DOHH2 (cell line): ENCODE results near the gene PGS1.
A peak's percentile ranks its signal among the peaks of the same experiment; 100 is the strongest.

Source experiments
- H3F3A ChIP-seq: fragments of 200-600 bp; sonication (generic), shearing (Covaris generic); 2 replicates; pipeline ENCODE4 v1.6.0; 2016; ENCODE audit warnings: antibody characterized with exemption, mild to moderate bottlenecking; ENCODE audit not compliant: control insufficient read depth, insufficient read depth
- H3K27ac ChIP-seq: fragments of 200-600 bp; sonication (generic); 2 replicates; pipeline ENCODE4 v1.5.1; 2014; ENCODE audit warnings: low read depth, mild to moderate bottlenecking, low read length, moderate library complexity
- H3K27me3 ChIP-seq: fragments of 200-600 bp; sonication (generic); 2 replicates; pipeline ENCODE4 v1.6.1; 2014; ENCODE audit warnings: mild to moderate bottlenecking, low read length, mixed read lengths; ENCODE audit not compliant: control insufficient read depth
- H3K36me3 ChIP-seq: fragments of 200-600 bp; sonication (generic); 2 replicates; pipeline ENCODE4 v1.6.1; 2014; ENCODE audit warnings: mild to moderate bottlenecking, low read length, moderate library complexity, mixed read lengths; ENCODE audit not compliant: control insufficient read depth
- H3K4me1 ChIP-seq: fragments of 200-600 bp; sonication (generic); 2 replicates; pipeline ENCODE4 v1.6.1; 2014; ENCODE audit warnings: mild to moderate bottlenecking, low read length, mixed read lengths; ENCODE audit not compliant: control insufficient read depth
- H3K4me2 ChIP-seq: fragments of 200-600 bp; sonication (generic); 2 replicates; pipeline ENCODE4 v1.6.0; 2014; ENCODE audit warnings: mild to moderate bottlenecking, low read length, moderate library complexity
- H3K4me3 ChIP-seq: fragments of 200-600 bp; sonication (generic); 2 replicates; pipeline ENCODE4 v1.5.1; 2014; ENCODE audit warnings: mild to moderate bottlenecking, low read length, mixed read lengths
- H3K79me2 ChIP-seq: fragments of 200-600 bp; sonication (generic); 2 replicates; pipeline ENCODE4 v1.6.1; 2014; ENCODE audit warnings: mild to moderate bottlenecking, low read length, mixed read lengths; ENCODE audit not compliant: control insufficient read depth
- H3K9me2 ChIP-seq: fragments of 200-600 bp; sonication (generic); replicated peaks from 2 replicates; pipeline ENCODE4 v1.6.1; 2014; ENCODE audit warnings: mild to moderate bottlenecking, low read length, mixed read lengths; ENCODE audit not compliant: control insufficient read depth
- H3K9me3 ChIP-seq: fragments of 200-600 bp; sonication (generic); 2 replicates; pipeline ENCODE4 v1.6.1; 2014; ENCODE audit warnings: antibody characterized with exemption, low read length, mixed read lengths; ENCODE audit not compliant: control insufficient read depth, insufficient read depth
- H4K20me1 ChIP-seq: fragments of 200-600 bp; sonication (generic); 2 replicates; pipeline ENCODE4 v1.6.0; 2014; ENCODE audit warnings: low read depth, mild to moderate bottlenecking, antibody characterized with exemption, low read length, moderate library complexity; ENCODE audit not compliant: control insufficient read depth, insufficient read depth
- EZH2phosphoT487 ChIP-seq: fragments of 200-600 bp; sonication (generic); IDR thresholded peaks from 2 replicates; pipeline ENCODE4 v1.6.1; 2017; ENCODE audit warnings: borderline replicate concordance, mild to moderate bottlenecking, antibody characterized with exemption, low read length, moderate library complexity, mixed read lengths
- TF ChIP-seq, protein P1 (sequence below): fragments of 200-600 bp; sonication (generic); IDR thresholded peaks from one replicate; pipeline ENCODE4 v1.5.1; 2014; ENCODE audit warnings: antibody characterized with exemption, mild to moderate bottlenecking, low read depth, low read length; ENCODE audit not compliant: poor library complexity, severe bottlenecking

PGS1 gene

DNA sequence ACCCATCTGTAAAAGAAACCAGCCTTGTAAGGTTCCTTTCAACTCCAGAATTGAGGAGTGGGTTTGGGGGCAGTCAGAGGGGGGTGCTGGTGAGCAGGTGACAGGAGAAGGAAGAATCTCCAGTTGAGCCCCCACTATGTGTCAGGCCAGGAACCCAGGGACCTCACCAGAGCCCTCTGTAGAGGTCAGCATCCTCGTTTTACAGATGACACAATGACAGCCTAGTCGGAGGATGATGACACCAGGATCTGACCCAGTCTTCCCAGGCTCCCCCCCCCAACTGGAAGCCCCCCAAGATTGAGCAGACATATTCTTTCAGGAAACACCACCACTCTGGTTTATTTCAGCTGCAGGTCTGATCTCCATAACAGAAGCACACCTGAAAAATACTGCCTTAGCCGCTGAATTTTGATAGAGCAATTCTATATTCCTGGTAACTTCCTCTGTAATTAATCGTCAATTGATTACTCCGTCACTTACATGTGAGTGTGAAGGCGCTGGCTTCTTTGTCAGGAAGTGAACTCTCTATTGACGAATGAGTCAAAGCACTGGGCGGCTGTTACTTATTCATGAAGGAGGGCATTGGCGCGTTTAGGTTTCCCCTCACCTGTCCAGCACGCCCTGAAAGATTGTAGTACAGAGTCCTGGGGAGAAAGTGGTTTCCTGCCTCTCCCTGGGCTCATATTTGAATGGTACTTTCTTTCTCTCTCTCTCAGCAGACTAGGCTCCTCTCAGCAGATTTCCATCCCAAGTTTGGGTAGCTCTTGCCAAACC is 39.8 kb upstream of the PGS1 start:
- H3K27ac ChIP-seq, result peak overlapping the region; percentile 88
- peaks cover 28% of the 10 kb centered on the region for H3K27me3 ChIP-seq
- peaks cover 21% of the 10 kb centered on the region for H3F3A ChIP-seq
- H3K9me3 ChIP-seq, result no peaks in the 10 kb centered on the region
- no peaks in the 10 kb centered on the region for H3K9me2 ChIP-seq
- no peaks in the 10 kb centered on the region for H3K79me2 ChIP-seq
- peak overlapping the region; percentile 71 for H3K4me3 ChIP-seq
- no peak for TF ChIP-seq EZH2phosphoT487
- TF ChIP-seq, protein P1, sequence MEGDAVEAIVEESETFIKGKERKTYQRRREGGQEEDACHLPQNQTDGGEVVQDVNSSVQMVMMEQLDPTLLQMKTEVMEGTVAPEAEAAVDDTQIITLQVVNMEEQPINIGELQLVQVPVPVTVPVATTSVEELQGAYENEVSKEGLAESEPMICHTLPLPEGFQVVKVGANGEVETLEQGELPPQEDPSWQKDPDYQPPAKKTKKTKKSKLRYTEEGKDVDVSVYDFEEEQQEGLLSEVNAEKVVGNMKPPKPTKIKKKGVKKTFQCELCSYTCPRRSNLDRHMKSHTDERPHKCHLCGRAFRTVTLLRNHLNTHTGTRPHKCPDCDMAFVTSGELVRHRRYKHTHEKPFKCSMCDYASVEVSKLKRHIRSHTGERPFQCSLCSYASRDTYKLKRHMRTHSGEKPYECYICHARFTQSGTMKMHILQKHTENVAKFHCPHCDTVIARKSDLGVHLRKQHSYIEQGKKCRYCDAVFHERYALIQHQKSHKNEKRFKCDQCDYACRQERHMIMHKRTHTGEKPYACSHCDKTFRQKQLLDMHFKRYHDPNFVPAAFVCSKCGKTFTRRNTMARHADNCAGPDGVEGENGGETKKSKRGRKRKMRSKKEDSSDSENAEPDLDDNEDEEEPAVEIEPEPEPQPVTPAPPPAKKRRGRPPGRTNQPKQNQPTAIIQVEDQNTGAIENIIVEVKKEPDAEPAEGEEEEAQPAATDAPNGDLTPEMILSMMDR, result peak; percentile 28
- no peaks in the 10 kb centered on the region for H4K20me1 ChIP-seq
- no peaks in the 10 kb centered on the region for H3K36me3 ChIP-seq
- H3K4me1 ChIP-seq, result peaks cover 80% of the 10 kb centered on the region
- peak overlapping the region; percentile 83 for H3K4me2 ChIP-seq

- no peak for TF ChIP-seq EZH2phosphoT487
- TF ChIP-seq, protein P1, result no peak
- H3K36me3 ChIP-seq, result no peaks in the 10 kb centered on the region
- H3K27ac ChIP-seq, result no peak overlapping the region
Observed at GRCh38 chr17:78340183-78340955, 38.1 kb upstream of the PGS1 start.

GRCh38 chr17:78341559-78342448 is 36.6 kb upstream of the PGS1 start:
- Histone ChIP-seq H3F3A (peaks cover 21% of the 10 kb centered on the region), H3K9me3 (no peaks in the 10 kb centered on the region), H3K4me1 (peaks cover 69% of the 10 kb centered on the region), H4K20me1 (no peaks in the 10 kb centered on the region), H3K9me2 (no peaks in the 10 kb centered on the region), H3K27me3 (peaks cover 52% of the 10 kb centered on the region), H3K4me3 (peak overlapping the region; percentile 31; the same call in 1 of the 2 replicates), H3K36me3 (no peaks in the 10 kb centered on the region), H3K27ac (no peak overlapping the region), H3K4me2 (peak overlapping the region; percentile 49), H3K79me2 (no peaks in the 10 kb centered on the region)
- no peak for TF ChIP-seq EZH2phosphoT487
- TF ChIP-seq, protein P1, result no peak

More at GRCh38 chr17:78340183-78340955, 38.1 kb upstream of the PGS1 start:
- Histone ChIP-seq H4K20me1 (no peaks in the 10 kb centered on the region), H3K4me1 (peaks cover 75% of the 10 kb centered on the region), H3K9me2 (no peaks in the 10 kb centered on the region), H3K4me2 (peak overlapping the region; percentile 22), H3K79me2 (no peaks in the 10 kb centered on the region), H3F3A (peaks cover 21% of the 10 kb centered on the region), H3K9me3 (no peaks in the 10 kb centered on the region), H3K4me3 (no peak overlapping the region), H3K27me3 (peaks cover 38% of the 10 kb centered on the region)
